ENCODE data around the gene NLRC5.

The NLRC5 gene

GRCh38 chr16:56999409-57000270 lies 10.3 kb downstream of the NLRC5 start:
- no peaks in the 10 kb centered on the region for H3K4me1 ChIP-seq (ENCODE audit: control insufficient read depth, insufficient read depth, low read length)
- CTCF ChIA-PET = no interaction called here
- H3K27ac ChIP-seq (ENCODE audit: extremely low read depth, low read depth, low read length) = no peak overlapping the region
- TF ChIP-seq ZNF423 (tag by site-specific recombination; IDR thresholded peaks at IDR 0.05) = no peak
- no peak for TF ChIP-seq ZNF302 (tag by site-specific recombination; IDR thresholded peaks at IDR 0.05; ENCODE audit: low read depth)
- TF ChIP-seq ZNF513 (tag by site-specific recombination; IDR thresholded peaks at IDR 0.05) = no peak
- TF ChIP-seq ZNF704 (tag by site-specific recombination; IDR thresholded peaks at IDR 0.05) = no peak
- TF ChIP-seq ZBTB6 (tag by site-specific recombination; IDR thresholded peaks at IDR 0.05) = no peak
- no peak for TF ChIP-seq MEIS1 (CRISPR knock-in tag; IDR thresholded peaks at IDR 0.05; ENCODE audit: borderline replicate concordance)
- TF ChIP-seq ZNF629 (tag by site-specific recombination; IDR thresholded peaks at IDR 0.05) = no peak
- no peak for TF ChIP-seq ZNF639 (tag by site-specific recombination; IDR thresholded peaks at IDR 0.05)
- TF ChIP-seq ZNF157 (tag by site-specific recombination; IDR thresholded peaks at IDR 0.05) = no peak
- no peak for TF ChIP-seq ZNF26 (tag by site-specific recombination; IDR thresholded peaks at IDR 0.05)
- TF ChIP-seq ZIC2 (tag by site-specific recombination; IDR thresholded peaks at IDR 0.05) = no peak
- no peak for TF ChIP-seq RBAK (tag by site-specific recombination; IDR thresholded peaks at IDR 0.05)
- no peak for TF ChIP-seq TCF7L2 (IDR thresholded peaks at IDR 0.05; ENCODE audit: borderline replicate concordance, low read depth, low read length)
- no peaks in the 10 kb centered on the region for H3K36me3 ChIP-seq (ENCODE audit: control insufficient read depth in 2 of 2, insufficient read depth in 1 of 2, low read length in 2 of 2)
- H3K4me3 ChIP-seq (ENCODE audit: low read depth, low read length) = no peak overlapping the region
- POLR2A ChIA-PET = interaction anchor here (1.8 kb wide), 1 partner anchor 10 kb away, joined by 6 read pairs; the partner anchor contains the start of gene NLRC5
- H3K9me3 ChIP-seq (ENCODE audit: control insufficient read depth, insufficient read depth, low read depth, low read length) = no peaks in the 10 kb centered on the region

GRCh38 chr16:57000271-57001025 lies 11.1 kb downstream of the NLRC5 start:
- Histone ChIP-seq H3K27ac (ENCODE audit: extremely low read depth, low read depth, low read length) (no peak overlapping the region), H3K4me3 (ENCODE audit: low read depth, low read length) (no peak overlapping the region), H3K4me1 (ENCODE audit: control insufficient read depth, insufficient read depth, low read length) (no peaks in the 10 kb centered on the region), H3K9me3 (ENCODE audit: control insufficient read depth, insufficient read depth, low read depth, low read length) (no peaks in the 10 kb centered on the region), H3K36me3 (ENCODE audit: control insufficient read depth in 2 of 2, insufficient read depth in 1 of 2, low read length in 2 of 2) (no peaks in the 10 kb centered on the region)
- ChIA-PET POLR2A (interaction anchor here (1.8 kb wide), 1 partner anchor 11 kb away, joined by 6 read pairs; the partner anchor contains the start of gene NLRC5), CTCF (no interaction called here)
- TF ChIP-seq KLF17 (tag by site-specific recombination; IDR thresholded peaks at IDR 0.05) (no peak), ZBTB17 (tag by site-specific recombination; IDR thresholded peaks at IDR 0.05) (no peak), KLF1 (tag by site-specific recombination; IDR thresholded peaks at IDR 0.05) (peak; percentile 43), ZNF18 (tag by site-specific recombination; IDR thresholded peaks at IDR 0.05) (no peak), TCF7L2 (IDR thresholded peaks at IDR 0.05; ENCODE audit: borderline replicate concordance, low read depth, low read length) (no peak), ZBTB21 (tag by site-specific recombination; IDR thresholded peaks at IDR 0.05) (no peak)
